ENCODE measurements around the gene FOS.

Gene FOS

DNA sequence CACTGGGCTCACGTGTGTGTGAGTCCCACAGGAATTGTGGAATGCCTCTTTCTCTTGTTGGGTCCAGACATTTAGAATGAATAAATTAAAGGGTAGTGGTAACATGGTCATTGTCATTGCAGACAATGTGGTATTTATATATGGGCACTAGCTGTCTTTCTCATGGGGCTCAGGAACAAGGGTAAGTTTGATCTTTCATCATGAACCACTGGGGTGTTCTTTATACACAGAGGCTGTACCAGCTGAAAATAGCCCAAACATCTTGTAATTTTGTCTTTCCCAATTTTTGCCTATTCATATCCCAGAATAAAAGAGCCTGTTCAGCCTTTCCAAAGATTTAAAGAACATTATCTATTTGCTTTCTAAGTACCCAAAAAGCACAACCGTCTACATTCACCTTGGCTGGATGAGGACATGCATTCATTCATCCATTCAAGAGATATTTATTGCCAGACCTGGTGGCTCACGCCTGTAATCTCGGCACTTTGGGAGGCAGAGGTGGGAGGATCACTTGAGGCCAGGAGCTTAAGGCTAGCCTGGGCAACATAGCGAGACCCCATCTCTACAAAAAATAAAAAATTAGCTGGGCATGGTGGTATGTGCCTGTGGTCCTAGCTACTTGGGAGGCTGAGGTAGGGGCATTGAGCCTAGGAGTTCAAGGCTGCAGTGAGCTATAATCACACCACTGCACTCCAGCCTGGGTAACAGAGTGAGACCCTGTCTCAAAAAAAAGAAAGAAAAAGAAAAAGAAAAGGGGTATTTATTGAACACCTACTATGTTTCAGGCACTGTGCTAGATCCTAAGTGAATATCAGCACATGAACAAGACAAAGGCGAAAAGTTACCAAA lies 4.4 kb upstream of the FOS start:
- no peak overlapping the region for H3K4me3 ChIP-seq (ENCODE audit: low read depth, low read length)
- TF ChIP-seq POLR2A (IDR thresholded peaks at IDR 0.05; ENCODE audit: extremely low read depth, insufficient read length) (no peak), MYC (IDR thresholded peaks at IDR 0.05; ENCODE audit: low read depth, low read length) (no peak)
- TF ChIP-seq, protein P1, sequence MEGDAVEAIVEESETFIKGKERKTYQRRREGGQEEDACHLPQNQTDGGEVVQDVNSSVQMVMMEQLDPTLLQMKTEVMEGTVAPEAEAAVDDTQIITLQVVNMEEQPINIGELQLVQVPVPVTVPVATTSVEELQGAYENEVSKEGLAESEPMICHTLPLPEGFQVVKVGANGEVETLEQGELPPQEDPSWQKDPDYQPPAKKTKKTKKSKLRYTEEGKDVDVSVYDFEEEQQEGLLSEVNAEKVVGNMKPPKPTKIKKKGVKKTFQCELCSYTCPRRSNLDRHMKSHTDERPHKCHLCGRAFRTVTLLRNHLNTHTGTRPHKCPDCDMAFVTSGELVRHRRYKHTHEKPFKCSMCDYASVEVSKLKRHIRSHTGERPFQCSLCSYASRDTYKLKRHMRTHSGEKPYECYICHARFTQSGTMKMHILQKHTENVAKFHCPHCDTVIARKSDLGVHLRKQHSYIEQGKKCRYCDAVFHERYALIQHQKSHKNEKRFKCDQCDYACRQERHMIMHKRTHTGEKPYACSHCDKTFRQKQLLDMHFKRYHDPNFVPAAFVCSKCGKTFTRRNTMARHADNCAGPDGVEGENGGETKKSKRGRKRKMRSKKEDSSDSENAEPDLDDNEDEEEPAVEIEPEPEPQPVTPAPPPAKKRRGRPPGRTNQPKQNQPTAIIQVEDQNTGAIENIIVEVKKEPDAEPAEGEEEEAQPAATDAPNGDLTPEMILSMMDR (IDR thresholded peaks at IDR 0.05; ENCODE audit: low read depth, low read length): no peak
- TF ChIP-seq, protein P2, sequence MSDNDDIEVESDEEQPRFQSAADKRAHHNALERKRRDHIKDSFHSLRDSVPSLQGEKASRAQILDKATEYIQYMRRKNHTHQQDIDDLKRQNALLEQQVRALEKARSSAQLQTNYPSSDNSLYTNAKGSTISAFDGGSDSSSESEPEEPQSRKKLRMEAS (IDR thresholded peaks at IDR 0.05; ENCODE audit: low read depth, low read length): no peak
- DNase-seq (ENCODE audit: low read depth): no peak

- H3K4me3 ChIP-seq (ENCODE audit: low read depth, low read length): no peak overlapping the region
- DNase-seq (ENCODE audit: low read depth): peak; percentile 98
- TF ChIP-seq POLR2A (IDR thresholded peaks at IDR 0.05; ENCODE audit: extremely low read depth, insufficient read length) (no peak), MYC (IDR thresholded peaks at IDR 0.05; ENCODE audit: low read depth, low read length) (peak; percentile 97)
- TF ChIP-seq, protein P1 (IDR thresholded peaks at IDR 0.05; ENCODE audit: low read depth, low read length): no peak
- TF ChIP-seq, protein P2 (IDR thresholded peaks at IDR 0.05; ENCODE audit: low read depth, low read length): peak; percentile 93
Measured at GRCh38 chr14:75274899-75275569, 3.6 kb upstream of the FOS start.

DNA sequence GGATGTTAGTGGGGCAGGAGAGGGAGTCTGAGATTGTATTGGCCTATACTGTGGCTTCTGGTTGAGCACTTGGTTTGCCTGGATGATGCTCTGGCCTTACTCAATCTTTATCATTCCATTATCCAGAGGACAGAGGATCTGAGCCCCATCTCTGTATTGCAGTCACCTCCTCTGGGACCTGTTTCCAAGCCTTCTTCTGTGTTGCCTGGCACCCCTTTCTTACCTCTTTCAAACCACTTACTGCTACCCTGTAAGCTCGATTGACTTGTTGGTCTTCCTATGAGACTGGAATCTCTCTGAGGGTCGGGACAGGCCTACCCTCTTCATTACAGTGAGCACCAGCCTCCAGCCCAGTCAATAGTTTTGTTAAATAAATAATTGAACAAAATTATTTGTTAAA lies 3.0 kb upstream of the FOS start:
- no peak for TF ChIP-seq MYC (IDR thresholded peaks at IDR 0.05; ENCODE audit: low read depth, low read length)
- TF ChIP-seq, protein P2 (IDR thresholded peaks at IDR 0.05; ENCODE audit: low read depth, low read length): no peak
- TF ChIP-seq, protein P1 (IDR thresholded peaks at IDR 0.05; ENCODE audit: low read depth, low read length): no peak
- no peak for TF ChIP-seq POLR2A (IDR thresholded peaks at IDR 0.05; ENCODE audit: extremely low read depth, insufficient read length)
- DNase-seq (ENCODE audit: low read depth): no peak
- no peak overlapping the region for H3K4me3 ChIP-seq (ENCODE audit: low read depth, low read length)

DNA sequence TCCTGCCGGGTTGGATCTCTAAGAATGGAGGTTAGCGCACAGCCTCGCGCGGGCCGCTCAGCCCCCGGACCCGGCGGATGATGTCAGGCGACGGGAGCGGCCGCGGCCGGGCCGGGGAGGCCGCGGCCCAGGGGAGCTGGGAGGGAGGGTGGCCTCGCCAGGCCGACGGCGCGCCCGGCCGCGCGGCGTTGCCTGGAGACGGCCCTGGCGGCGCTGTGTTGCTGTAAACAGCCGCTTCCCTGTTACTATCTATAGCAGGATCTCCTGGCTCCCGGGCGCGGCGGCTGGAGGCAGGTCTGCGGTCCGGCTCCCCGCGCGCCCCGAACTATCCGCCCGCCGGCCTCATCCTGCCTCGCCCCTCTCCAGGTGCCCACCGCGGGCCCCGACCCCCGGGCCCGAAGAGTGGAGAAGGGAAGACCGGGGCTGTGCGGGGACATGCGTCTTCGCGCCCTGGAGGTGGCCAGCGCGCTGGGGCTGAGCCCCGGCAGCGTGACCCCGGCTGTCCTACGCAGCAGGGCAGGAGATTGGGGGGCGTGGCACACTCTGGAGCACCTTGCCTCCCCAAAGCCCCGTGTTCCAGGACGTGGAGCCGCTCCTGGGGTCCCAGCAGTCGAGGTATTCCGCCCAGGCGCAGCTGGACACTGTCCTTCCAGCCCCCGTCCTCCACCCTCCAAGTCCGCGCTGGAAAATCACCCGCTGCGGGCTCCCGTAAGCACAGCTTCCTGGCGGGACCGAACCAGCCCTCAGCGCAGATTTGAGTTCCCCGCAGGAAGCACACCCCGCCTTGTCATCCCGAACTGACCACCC lies 1.4 kb upstream of the FOS start:
- peak overlapping the region; percentile 62 for H3K4me3 ChIP-seq (ENCODE audit: low read depth, low read length)
- no peak for TF ChIP-seq POLR2A (IDR thresholded peaks at IDR 0.05; ENCODE audit: extremely low read depth, insufficient read length)
- TF ChIP-seq, protein P2 (IDR thresholded peaks at IDR 0.05; ENCODE audit: low read depth, low read length): 0 out of 2 replicates have a peak, but pooled peaks have one; percentile 34
- TF ChIP-seq, protein P1 (IDR thresholded peaks at IDR 0.05; ENCODE audit: low read depth, low read length): no peak
- peak; percentile 59 for TF ChIP-seq MYC (IDR thresholded peaks at IDR 0.05; ENCODE audit: low read depth, low read length)
- peak; percentile 85 for DNase-seq (ENCODE audit: low read depth)

- TF ChIP-seq POLR2A (IDR thresholded peaks at IDR 0.05; ENCODE audit: extremely low read depth, insufficient read length) (no peak), MYC (IDR thresholded peaks at IDR 0.05; ENCODE audit: low read depth, low read length) (no peak)
- TF ChIP-seq, protein P2 (IDR thresholded peaks at IDR 0.05; ENCODE audit: low read depth, low read length): no peak
- TF ChIP-seq, protein P1 (IDR thresholded peaks at IDR 0.05; ENCODE audit: low read depth, low read length): no peak
- H3K4me3 ChIP-seq (ENCODE audit: low read depth, low read length): peak overlapping the region; percentile 62
- peak; percentile 61 for DNase-seq (ENCODE audit: low read depth)
Measured at GRCh38 chr14:75277815-75278421, 710 bp upstream of the FOS start.

Data from NB4 (cell line).